ENCODE measurements around the gene PLSCR2.
"Not testable (repeated sequence)": the region's sequence is repeated elsewhere in the genome, so short reads cannot be mapped to it uniquely, and the experiment has no call there.

Gene PLSCR2

DNA sequence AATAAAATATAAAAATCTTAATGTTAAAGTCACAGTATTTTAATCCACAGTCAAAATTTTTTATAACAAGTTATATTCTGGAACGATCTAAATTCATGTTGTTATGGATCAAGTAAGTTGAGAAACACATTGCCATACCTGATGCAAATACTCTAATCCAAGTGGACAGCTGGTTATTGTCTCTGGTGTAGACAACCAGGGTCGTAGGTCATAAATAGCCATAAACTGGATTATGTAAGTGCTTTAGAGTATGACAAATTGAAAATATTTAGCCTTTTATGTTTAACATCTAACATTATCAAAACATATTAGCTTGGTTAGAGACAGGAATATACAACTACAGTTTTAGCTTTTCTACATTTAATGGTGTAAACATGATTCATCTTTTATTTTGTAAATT, 53.0 kb downstream of the PLSCR2 start:
- no peak for DNase-seq (ENCODE audit: low read depth in 2 of 2)

- DNase-seq (ENCODE audit: low read depth in 2 of 2), result no peak
Observed at GRCh38 chr3:146414010-146414409, 55.4 kb downstream of the PLSCR2 start.

DNA sequence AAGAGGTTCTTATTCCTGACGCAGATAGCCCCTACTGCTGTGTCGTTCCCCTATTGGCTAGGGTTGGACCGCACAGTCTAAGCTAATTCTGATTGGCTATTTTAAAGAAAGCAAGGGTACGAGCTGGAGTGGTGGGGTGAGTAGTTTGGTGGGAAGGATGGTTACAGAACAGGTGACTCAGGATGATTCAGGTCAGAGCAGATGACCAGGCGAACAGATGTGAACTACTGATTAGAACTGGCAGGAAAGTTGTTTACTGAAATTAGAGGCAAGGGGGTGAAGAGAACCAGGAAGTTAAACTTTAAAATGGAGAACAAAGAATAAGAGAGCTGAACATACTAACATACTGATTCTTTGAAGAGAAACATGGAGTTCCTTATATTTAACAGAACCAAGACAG, 56.6 kb downstream of the PLSCR2 start:
- not testable (repeated sequence) for DNase-seq (ENCODE audit: low read depth in 2 of 2)

DNA sequence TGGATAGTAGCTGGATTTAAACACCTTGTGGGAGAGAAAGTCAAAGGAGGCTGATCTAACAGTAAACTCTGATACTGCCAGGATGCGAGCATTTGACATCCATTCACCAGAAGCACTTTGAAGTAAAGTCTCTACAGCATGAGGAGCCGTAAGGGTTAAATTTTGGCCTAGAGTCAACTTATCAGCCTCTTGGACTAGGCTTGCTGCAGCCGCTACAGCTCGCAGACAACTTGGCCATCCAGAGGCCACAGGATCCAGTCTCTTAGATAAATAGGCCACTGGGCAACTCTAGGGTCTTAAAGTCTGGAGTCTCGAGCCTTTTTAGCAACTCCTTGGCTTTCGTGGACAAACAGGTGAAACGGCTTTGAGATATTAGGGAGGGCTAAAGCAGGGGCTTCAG, 61.4 kb downstream of the PLSCR2 start:
- no peak for DNase-seq (ENCODE audit: low read depth in 2 of 2)

DNA sequence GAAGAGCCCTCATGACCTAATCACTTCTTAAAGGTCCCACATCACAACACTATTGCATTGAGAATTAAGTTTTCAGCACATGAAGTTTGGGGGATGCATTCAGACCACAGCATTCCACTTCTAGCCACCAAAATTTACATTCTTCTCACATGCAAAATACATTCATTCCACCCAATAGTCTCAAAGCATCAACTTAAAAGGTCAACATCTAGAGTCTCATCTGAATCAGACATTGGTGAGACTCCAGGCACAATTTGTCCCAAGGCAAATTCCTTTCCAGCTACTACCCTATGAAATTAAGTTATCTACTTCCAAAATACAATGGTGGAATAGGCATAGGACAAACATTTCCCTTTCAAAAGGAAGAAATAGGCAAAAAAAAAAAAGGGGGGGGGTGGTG, 64.9 kb downstream of the PLSCR2 start:
- no peak for DNase-seq (ENCODE audit: low read depth in 2 of 2)

DNA sequence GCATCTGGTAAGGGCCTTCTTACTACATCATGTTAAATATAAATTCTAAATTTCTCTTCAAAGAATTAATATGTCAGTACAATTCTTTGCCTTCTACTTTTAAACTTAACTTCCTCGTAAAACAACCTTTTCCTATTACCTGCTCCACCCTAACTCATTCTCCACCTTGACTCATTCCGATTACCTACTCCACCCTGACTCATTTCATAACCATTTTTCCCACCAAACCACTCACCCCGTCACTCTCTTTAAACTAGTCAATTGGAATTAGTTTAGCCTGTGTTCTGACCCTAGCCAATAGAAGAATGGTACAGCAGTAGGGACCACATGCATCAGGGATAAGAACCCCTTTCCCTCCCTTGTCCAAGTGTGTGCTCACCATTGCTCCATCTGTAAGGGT, 65.6 kb downstream of the PLSCR2 start:
- no peak for DNase-seq (ENCODE audit: low read depth in 2 of 2)

DNA sequence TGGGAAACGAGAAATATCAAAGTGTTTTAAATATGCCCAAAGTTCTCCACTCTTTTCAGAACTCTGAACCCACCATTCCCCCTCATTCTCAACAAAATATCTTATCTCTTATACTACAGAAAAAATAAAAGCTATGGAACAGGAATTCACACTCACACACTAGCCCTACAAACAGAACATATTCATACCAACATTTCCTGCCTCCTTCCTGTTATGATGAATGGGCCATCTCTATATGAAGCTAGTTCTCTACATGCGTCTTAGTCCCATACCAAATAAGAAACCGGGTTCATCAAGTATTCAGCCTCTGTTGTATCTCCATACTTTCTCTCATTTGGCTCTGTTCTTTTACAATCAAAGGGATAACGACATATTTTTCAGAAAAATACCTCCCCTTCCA, 72.6 kb downstream of the PLSCR2 start:
- no peak for DNase-seq (ENCODE audit: low read depth in 2 of 2)

DNA sequence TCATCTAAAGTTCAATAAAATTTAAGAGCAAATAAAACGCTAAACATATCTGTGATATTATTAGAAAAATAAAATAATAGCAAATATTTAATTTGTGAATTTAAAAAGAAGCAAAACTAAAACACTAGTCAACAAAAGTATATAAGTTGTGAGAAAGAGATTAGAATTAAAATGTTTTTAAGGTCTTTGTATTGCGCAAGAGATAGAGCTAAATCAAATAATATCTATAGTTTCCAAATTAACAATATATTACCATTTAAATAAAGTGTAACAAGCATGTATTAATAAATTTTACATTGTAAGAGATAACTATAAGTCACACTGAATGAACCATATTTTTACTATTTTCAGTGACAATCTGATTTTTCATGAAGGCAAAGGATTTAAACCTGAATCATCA, 74.2 kb downstream of the PLSCR2 start:
- no peak for DNase-seq (ENCODE audit: low read depth in 2 of 2)

GRCh38 chr3:146390957-146391356, 78.4 kb downstream of the PLSCR2 start:
- no peak for DNase-seq (ENCODE audit: low read depth in 2 of 2)

DNA sequence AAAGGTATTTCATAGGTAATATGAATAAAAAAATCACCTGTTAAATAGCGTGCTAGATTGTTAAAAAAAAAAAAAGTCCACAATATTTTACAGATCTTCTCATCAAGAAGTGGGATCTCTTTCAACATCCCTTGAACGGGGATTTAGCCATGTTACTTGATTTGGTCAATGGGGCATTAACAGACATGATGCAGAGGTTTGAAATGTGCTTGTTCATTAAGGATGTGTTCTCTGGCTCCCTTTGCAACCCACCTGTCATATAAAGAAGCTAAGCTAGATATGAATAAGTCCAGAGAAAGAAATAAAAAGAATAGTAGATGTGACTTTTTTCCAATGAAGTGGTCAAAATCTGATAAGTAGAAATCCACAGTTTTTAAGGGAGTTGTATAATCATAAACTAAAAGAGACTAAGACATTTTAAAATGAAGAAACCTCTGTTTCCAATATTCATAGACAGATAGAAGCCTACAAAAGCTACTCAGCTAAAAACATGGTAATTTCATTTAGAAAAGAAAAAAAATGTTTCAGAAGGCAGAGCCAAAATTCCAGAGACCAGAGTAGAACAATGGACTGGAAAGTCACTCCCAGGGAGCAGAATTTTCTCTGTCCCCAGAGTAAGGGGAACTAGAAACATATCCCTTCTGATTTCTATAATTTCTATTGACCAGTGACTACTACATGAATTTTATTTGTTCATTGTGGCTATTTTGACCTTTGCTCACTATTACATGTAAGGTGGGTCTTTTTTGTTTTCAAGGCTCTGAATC, 79.2 kb downstream of the PLSCR2 start:
- DNase-seq (ENCODE audit: low read depth in 2 of 2), result no peak

- DNase-seq (ENCODE audit: low read depth in 2 of 2), result no peak
Observed at GRCh38 chr3:146387566-146387965, 81.8 kb downstream of the PLSCR2 start.

GRCh38 chr3:146386936-146387335, 82.4 kb downstream of the PLSCR2 start:
- no peak for DNase-seq (ENCODE audit: low read depth in 2 of 2)

GRCh38 chr3:146384786-146385185, 84.6 kb downstream of the PLSCR2 start:
- DNase-seq (ENCODE audit: low read depth in 2 of 2), result no peak

All from stimulated activated CD8-positive, alpha-beta memory T cell treated with anti-CD3 and anti-CD28 coated beads, Interleukin-2, amount 100 ng/mL, for 48 hours (primary cell).